ENCODE data around the gene RAMP2.
"Not testable (repeated sequence)": the region's sequence is repeated elsewhere in the genome, so short reads cannot be mapped to it uniquely, and the experiment has no call there.

Gene RAMP2, protein sequence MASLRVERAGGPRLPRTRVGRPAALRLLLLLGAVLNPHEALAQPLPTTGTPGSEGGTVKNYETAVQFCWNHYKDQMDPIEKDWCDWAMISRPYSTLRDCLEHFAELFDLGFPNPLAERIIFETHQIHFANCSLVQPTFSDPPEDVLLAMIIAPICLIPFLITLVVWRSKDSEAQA

DNA sequence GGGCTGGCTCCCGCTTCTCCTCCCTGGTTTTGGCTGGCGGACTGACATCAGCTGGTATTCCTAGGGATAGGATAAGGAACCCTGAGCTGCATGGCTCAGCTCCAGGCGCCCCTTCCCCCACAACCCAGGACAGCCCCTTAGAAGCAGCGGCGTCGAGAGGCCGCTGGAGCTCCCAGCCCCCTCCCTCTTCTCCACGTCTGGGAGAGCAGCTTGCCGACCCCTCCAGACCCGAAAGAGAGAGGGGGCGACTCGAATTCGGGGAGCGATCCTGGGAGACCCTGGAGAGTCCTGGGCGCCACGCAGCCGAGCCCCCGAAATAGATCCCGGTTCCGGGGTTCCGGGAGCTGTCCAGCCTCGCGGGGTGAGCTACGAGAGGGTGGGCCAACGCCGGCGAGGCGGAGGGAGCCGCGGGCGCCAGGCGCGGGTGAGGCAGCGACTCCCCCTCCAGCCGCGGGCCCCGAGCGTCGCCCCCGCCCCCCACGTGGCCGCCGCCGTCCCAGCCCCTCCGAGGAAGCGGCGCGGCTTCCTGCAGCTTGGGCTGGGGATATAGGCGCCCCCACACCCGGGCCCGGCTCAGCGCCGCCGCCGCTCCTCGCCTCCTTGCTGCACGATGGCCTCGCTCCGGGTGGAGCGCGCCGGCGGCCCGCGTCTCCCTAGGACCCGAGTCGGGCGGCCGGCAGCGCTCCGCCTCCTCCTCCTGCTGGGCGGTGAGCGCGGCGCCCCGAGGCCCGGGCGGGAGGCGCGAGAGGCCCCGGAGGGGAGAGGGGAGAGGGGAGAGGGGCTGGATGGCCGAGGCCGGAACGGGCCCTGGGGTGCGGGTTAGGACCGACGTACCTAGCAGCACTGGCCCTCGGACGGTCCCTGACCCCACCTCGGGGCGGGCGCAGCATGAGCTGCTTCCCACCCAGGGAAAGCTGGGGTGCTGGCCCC lies at the start of gene RAMP2:
RAMP2 (plus strand) TSS at position 576 of the 930 bp plus-strand sequence; CDS start at position 611, 35 bp downstream.
- FAIRE-seq (no peak), DNase-seq (ENCODE audit: insufficient read length, low spot score) (no peak)

DNA sequence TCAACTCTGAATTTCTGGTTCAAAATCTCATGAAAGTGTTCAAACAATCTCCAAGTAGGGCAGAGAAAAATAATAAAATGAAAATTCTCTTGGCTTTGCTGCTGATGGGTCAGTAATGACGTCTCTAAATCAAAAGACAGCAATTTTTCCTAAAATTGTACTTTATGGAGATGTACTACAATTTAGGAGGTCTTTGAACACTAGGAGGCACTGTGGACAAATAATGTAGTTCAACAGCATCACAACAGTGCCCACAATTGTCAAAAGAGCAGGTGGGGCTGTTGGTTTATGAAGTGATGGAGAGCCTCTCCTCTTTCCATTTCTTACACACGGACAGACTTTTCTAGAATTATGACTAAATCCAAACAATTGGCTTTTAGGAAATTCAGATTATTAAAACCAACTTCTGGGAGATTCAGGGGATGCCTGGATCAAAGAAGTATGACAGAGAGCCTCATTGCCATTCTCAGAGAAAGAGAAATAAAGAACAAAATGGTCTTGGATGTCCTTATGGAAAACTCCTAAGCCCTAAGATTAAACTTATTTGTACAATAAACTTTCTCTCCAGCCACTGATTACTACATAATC lies 39.9 kb upstream of the RAMP2 start:
- DNase-seq (ENCODE audit: insufficient read length, low spot score) (peak; percentile 43), FAIRE-seq (peak; percentile 87)

DNA sequence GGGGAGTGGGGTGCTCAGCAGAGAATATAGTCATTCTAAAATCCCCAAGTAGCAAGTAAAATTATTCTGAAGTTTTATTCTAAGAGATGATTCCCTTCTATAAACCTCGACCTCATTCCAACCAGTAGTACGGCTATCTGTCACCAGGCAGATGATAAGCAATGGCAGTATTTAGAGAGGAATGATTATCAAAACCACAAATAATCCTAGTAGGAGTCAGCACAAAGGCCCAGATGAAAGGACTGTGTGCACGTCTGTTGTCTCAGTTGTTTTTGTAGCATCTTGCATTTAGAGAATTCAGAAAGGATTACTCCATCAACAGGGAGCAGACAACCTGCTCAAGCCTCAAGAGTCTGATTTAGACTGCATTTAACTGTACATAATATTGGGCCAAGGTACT lies 37.4 kb upstream of the RAMP2 start:
- no peak for FAIRE-seq

DNA sequence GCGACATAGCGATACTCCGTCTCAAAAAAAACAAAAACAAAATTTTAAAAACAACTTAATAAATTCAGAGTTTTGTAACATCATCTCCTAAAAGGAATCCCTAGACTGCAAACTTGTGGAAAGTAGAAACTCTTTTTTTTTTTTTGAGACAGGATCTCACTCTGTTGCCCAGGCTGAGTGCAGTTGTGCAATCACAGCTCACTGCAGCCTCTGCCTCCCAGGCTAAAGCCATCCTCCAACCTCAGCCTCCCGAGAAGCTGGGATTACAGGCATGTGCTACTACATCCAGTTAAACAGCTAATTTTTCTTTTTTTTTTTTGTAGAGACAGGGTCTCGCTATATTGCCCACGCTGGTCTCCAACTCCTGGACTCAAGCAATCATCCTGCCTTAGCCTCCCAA lies 35.9 kb upstream of the RAMP2 start:
- FAIRE-seq (no peak), DNase-seq (ENCODE audit: insufficient read length, low spot score) (no peak)

More for the DNA sequence above, 37.4 kb upstream of the RAMP2 start:
- DNase-seq (ENCODE audit: insufficient read length, low spot score), result no peak

DNA sequence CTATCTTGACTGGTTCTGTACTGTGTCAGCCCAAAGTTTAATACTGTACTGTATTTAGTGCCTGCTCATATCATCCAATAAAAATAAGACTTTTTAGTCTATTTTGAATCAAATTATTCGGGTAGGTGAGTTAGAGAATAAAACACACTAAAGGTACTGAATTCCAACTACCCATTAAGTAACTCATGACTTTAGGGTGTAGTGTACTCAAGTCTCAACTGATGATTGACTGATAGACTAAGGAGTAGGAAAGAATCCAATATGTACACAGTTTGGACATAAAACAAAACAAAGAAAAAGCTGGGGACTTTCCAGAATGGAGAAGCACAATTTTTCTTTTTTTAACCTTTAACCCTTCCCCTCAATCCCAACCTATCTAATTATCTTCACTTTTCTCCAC lies 20.3 kb upstream of the RAMP2 start:
- FAIRE-seq (no peak), DNase-seq (ENCODE audit: insufficient read length, low spot score) (no peak)

DNA sequence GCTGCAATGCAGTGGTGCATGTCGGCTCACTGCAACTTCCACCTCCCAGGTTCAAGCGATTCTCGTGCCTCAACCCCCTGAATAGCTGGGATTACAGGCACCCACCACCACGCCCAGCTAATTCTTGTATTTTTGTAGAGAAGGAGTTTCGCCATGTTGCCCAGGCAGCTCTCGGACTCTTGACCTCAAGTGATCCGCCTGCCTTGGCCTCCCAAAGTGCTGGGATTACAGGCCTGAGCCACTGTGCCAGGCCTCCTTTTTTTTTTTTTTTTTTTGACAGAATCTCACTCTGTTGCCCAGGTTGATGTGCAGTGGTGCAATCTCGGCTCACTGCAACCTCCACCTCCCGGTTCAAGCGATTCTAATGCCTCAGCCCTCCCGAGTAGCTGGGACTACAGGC lies 18.1 kb upstream of the RAMP2 start:
- FAIRE-seq; DNase-seq (ENCODE audit: insufficient read length, low spot score): not testable (repeated sequence)

DNA sequence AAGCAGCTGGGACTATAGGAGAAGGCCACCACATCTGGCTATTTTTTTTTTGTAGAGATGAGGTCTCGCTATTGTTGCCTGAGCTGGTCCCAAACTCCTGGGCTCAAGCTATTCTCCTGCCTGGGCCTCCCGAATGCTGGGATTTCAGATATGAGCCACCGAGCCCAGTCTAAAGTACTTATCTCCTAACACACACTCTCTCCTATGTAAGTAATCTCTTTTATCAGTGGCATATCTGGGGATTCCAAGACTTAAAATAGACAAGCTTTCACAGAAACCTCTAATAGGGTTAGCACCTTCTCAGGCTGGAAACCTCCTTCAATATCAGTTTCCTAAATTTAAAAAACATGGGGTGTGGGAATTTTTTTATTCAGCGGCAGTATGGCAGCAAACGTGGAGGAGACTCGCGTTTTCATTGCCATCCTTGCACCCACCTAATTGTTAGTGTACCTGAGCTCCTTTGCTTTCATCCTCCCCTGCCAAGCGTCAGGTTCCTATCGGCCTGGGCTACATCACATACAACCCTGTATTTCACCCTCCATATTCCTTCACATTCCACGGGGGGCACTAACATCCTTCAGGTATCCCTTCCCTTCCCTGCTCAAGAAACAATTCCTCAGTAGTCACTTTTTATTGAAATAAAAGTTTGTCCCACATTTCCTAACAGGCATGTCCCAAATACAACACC lies 17.3 kb upstream of the RAMP2 start:
- DNase-seq (ENCODE audit: insufficient read length, low spot score) (no peak), FAIRE-seq (peak; percentile 76)

DNA sequence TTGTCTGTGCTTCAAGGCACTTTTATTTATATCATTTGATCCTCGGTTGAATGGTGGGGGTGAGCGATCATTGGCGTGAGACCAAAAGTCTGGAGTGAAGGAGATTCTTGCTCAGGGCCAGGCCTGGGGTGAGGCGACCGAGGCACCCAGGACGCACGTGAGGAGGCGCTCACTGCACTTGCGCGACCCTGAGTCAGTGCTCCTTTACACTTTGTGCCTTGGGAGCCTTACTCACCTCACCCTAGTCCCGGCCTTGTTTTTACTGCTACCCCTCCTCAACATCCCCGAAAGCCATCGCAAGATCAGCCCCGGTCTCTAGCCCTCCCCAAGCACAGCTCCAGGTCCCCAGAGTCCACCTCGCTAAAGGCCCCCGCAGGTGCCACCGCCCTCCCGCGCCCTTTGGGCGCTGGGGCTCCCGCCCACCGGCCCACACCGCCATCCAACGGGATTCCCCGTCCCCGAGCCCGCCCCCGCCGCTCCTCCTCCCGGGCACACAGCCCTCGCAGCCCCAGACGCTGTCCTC lies 16.7 kb upstream of the RAMP2 start:
- FAIRE-seq (no peak), DNase-seq (ENCODE audit: insufficient read length, low spot score) (peak; percentile 45)

DNA sequence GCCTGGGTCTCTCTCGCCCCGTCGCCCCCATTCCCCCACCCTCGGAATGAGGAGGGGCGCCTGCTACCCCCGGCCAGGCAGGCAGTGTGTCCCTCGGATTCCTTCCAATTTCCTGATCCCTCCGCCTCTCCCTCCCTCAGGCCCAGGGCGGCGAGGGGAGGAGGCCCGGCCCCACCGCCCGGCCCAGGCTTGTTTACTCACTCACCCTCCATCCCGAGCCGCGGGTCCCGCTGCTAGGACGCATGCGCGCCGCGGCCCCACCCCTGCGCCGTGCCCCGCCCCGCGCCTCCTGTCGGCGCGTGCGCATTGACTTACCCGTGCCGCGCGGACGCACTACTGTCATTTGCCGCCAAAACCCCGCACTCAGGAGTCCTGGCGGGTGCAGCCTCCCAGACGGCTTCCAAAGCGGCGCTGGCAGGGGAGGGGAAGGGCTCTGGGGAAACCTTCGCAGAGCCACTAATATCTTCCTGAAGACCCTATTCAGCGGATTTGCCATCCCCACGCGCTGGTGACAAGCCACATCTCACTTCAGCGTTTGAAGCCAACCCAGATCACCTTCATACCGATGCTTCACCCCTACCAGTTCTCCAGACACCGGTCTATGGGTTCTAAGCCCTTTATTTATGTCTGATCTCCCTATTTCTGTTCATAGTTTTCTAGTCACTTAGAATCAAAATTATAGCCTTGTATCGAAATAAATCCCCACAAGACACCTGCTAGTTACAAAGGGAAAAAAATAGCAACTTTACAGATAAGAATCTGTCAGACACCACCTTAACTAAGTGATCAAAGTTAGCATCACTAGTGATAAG lies 16.0 kb upstream of the RAMP2 start, which contains the start of gene EZH1:
EZH1 (minus strand) TSS at position 235 of the 812 bp plus-strand sequence. CDS start 16,099 bp downstream, outside the sequence.
- DNase-seq (ENCODE audit: insufficient read length, low spot score), result peak; percentile 95
- FAIRE-seq, result peak; percentile 98

DNA sequence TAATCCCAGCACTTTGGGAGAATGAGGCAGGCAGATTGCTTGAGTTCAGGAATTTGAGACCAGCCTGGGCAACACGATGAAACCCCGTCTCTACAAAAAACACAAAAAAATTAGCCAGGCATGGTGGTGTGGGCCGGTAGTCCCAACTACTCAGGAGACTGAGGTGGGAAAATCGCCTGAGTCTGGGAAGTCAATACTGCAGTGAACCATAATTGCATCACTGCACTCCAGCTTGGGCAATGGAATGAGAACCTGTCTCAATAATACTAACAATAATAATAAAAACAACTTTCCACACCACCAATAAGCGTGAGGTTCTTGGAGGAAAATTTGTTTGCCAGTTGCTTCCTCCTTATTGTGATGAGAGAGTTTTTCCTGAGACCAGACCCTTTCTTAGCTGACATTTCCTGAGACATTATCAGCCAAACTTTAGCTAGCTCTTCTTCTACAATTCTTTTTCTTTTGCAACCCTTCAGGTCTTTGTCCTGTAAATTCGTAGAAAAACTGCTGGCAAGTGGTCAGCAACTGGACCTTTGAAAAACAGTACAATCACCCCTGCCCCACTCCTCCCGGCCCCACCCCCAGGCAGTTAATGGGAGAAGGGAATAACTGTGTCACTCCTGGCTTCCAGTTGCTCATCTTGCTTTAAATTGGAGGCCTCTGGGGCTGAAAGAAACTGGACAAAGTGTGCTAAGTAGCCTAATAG lies 12.7 kb upstream of the RAMP2 start:
- FAIRE-seq (no peak), DNase-seq (ENCODE audit: insufficient read length, low spot score) (no peak)

DNA sequence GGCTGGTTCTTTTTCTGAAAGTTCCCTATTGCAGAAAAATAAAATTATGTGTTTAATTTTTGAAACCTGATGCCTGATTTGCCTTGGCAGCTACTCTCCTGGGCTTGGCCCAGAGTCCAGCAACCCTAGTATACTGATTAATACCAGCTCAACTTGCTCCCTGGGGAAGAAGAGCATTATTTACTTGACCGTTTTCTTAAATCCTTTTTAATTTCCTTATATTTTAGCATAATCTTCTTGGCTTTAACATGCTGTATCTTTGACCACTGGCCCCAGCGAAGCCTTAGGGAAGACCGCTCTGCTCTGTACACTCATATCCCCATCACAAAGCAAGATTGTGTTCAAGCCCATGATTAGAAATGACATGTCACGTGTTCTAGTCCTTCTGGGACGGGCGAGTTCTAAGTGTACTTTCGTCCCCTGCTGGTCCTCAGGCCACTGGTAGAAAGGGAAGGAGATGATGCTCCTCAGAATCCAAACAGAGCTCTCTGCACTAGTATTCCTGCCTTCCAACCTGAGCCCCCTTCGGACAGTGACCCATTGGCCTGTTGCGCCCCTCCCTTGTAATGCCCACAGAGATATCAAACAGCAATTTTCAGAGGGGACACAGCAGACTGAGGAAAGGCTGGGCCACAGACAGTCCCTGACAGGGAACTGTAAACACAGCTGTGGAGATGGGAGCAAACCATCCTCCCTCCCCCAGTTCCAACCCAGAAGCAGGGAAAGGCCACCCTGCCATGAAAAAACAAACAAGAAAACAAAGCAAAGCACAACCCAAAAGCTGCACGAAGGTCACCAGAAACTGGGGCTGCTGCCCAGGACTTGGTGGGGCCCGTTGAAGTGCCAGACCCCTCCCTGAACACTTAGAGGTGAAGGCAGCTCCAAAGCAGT lies 11.9 kb upstream of the RAMP2 start:
- no peak for FAIRE-seq
- DNase-seq (ENCODE audit: insufficient read length, low spot score), result no peak

DNA sequence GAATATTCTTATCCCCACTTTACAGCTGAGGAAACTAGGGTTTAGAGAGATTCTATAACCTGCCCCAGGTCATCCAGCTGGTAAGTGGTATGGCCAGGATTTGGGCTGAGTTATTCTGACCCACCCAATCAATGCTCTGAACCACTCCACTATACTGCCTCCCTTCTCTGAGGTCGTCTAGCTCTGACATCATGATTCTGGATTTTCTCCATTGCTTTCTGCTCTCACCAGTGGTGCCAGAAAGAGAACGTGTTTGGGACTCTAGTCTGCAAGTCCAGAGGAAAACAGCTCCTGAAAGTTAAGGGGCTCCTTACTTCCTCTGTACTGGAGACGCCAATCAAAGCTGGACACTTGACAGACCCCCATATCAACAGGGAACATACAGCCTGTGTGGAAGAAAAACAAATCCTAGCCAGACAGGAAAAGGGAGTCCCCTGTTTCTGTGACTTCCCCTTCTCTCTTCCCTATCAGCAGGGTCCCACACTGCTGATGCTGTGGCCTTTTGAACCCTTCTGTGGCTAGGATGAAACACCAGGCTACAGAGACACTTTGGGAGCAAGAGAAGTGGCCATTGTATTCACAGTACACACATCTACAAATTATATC lies 10.2 kb upstream of the RAMP2 start:
- DNase-seq (ENCODE audit: insufficient read length, low spot score) (no peak), FAIRE-seq (no peak)

DNA sequence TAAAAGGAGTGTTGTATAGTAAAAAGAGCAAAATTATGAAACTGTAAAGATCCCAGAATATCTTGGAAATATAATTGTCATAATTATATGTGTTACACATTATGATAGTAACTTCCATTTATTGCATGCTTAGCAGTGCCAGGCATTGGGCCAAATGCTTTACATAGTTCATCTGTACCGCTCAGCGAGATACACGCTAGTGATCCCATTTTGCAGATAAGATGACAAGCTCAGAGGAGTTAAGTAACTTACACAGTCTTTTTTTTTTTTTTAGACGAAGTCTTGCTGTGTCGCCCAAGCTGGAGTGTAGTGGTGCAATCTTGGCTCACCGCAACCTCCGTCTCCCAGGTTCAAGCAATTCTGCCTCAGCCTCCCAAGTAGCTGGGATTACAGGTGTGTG lies 9.4 kb upstream of the RAMP2 start:
- DNase-seq (ENCODE audit: insufficient read length, low spot score) (no peak), FAIRE-seq (no peak)

DNA sequence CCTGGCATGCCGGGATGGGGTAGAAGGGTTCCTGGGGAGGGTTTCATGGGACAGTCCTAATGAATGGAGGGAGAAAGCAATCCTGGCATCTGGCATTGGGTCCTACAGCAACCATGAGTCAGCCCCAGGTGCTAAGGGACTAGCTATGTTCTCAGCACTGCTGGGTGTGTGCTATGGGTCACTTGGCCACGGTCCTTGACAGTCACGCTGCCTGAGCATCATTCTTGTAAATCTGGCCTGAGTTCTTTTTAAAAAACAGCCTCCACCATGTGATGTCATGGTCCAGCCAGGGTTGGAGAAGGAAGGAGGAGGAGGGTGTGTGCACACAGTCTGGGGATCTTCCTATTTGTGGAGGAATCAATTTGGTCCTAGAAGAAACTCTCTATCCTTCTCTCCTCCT lies 6.2 kb upstream of the RAMP2 start:
- FAIRE-seq, result no peak
- no peak for DNase-seq (ENCODE audit: insufficient read length, low spot score)

DNA sequence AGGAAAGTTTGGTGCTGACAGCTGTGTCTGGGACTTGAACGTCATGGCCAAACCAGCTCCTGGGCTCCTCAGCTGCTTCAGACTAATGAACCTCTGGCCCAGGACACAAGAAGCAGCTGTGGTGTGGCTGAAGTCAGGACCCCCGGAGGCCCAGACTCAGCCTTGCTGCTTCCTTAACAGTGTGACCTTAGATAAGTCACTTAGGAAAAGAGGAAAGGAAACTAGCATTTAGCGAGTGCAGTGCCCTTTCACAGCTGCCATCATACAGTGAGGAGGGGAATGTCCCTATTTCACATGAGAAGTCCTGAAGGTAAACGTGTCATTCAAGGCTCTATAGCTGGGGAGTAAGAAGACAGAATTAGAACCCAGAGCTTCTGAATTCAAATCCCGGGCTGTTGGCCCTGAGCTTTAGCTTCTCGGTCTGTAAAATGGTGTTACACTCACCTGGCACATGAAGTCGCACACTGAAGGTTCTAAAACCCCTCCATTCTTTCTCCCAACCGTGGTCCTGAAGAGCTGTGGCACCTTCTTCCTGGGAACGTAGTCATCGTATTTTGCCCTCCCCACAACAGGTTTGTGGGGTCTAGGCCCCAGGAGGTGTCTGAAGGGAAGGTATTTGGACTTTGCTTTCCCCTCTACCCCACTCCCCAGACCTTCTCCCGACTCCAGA lies 910 bp upstream of the RAMP2 start:
- FAIRE-seq, result peak; percentile 88
- DNase-seq (ENCODE audit: insufficient read length, low spot score), result no peak

DNA sequence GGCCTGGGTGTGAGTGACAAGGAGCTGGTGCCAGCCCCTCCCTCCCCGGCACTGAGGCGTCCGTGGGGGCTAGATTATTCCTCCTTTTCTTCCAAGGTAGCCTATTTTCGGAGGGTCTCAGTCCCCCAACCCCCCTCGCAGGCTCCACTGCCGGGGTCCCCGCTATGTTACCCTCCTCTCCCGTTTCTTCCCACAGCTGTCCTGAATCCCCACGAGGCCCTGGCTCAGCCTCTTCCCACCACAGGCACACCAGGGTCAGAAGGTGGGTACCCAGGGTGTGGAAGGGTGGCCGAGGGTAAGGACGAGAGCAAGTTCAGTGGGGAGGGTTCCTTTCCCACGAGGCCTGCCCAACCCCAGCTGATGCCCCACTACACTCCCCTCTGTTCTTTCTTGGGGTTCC lies 611 bp downstream of the RAMP2 start:
- DNase-seq (ENCODE audit: insufficient read length, low spot score), result no peak
- FAIRE-seq, result no peak

DNA sequence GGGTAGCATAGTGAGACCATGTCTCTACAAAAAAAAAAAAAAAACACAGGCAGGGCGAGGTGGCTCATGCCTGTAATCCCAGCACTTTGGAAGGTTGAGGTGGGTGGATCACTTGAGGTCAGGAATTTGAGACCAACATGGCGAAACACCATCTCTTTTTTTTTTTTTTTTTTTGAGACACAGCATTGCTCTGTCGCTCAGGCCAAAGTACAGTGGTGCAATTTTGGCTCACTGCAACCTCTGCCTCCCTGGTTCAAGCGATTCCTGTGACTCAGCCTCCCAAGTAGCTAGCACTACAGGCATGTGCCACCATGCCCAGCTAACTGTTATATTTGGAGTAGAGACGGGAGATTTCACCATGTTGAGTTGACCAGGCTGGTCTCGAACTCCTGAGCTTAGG lies 5.1 kb downstream of the RAMP2 start:
- DNase-seq (ENCODE audit: insufficient read length, low spot score), result no peak
- no peak for FAIRE-seq
